HG03460 (cell line): ENCODE results near the gene CDK2AP2.

Experiments used
- ATAC-seq: cut with Tn5 transposase; IDR thresholded peaks from one replicate; pipeline ENCODE4 v1.9.1; 2021; ENCODE audit not compliant: unreplicated experiment

Gene CDK2AP2

DNA sequence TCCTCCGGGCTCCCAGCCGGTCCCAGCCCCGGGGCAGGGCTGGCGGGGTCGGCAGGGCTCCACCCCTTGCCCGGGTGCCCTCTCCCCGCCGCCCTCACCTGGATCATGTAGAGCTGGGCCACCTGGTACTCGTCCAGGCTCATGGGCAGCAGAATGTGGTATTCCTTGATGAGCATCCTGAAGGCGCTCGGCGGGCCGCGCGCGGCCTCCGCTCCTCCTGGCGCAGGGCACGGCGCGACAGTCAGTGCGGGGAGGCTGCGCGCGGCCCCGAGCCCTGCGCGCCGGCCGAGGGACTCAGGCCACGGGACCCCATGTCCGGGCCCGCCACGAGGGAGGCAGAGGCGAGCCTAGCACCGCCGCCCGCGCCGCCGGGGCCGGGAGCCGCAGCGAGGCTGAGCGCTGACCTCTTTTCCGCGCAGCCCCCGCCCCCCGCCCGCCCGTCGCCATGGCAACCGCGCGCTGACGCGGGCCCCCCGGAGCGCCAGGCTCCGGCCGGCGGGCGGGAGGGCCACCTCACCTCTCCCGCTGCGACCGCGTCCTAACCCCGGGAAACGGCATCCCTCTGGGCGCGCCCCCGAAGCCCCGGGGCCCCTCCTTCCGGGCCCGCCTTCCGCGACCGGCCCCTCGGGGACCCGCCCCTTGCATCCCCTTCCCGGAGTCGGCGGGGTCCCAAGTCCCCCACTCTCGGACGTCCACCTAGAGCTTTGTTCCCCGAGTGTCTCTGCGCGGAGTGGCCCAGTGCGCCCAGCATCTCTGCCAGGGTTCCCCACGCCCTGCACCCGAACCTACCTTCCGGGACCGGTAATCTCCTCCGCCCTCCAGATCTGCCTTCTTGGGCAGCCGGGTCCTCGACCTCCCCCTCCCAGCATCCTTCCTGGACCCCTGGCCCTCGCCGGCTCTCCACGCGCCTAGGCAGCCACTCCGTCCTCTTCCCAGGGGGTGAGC lies 3.7 kb downstream of the CDK2AP2 start:
- ATAC-seq, result no peak

DNA sequence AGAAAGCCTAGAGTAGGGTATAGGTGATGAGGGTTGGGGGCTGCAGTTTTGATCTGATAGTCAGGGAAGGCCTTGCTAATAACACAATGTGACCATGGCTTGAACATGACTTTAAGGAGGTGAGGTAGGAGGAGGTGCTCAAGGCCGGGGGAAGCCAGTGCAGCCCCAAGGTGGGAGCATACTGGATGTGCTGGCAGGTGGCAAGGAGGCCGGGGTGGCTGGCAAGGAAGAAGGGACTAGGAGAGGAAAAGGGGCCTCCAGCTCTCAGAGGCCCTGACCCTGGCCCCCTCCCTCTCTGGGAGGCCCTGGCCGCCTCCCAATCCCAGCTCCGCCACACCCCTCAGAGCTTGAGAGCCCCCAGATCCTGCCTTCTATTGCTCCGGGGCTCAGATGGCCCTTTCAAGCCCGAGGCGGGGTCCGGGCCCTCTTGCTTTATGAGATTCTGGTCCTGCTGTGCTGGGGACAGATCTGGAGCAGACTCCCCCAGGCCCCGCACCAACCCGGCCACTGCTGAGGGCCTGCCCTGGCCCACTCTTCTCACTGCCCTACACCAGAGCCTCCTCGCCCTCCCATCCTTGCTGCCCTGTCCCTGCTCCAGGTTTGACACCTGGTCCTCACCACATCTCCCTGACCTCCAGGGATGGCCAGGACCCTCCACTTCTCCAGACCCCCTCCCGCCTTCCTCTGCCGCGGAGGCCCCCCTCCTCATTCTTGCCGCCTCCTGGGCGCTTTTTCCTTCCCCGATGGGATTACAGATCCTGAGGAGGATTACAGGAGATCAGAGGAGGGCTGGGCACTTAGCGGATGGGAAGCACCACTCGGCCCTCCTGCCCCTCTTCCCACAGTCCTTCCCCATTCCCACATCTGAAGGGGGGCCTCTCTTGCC lies 4.6 kb downstream of the CDK2AP2 start:
- ATAC-seq, result no peak

DNA sequence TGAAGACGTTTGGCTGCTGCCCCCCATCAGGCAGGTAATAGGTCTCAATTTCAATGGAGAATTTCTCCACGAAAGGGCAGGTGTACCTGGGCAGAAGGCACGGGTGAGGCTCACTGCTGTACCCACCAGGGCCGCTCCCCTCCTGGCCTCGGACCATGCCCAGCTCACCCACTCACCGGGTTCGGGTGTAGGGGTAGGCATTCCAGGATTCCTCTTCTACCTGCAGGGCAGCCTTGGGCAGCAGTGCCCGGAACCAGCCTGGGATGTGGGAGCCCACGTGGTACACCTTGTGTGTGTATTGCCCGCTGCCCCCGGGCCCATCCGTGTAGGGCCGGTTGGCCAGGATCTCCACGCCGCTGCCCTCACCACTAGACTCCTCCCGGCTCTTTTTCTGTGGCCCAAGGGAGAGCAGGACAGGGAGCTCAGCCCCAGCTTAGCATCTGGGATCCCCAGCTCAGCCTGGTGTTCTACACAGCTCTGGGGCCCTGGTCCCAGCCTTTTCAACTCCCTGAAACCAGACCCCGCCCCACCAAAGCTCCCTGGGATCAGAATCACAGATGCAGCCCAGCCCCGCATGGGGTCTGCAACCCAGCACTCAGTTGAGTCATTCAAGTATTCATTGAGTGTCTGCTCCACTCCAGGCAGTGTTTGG lies 5.5 kb downstream of the CDK2AP2 start:
- no peak for ATAC-seq

DNA sequence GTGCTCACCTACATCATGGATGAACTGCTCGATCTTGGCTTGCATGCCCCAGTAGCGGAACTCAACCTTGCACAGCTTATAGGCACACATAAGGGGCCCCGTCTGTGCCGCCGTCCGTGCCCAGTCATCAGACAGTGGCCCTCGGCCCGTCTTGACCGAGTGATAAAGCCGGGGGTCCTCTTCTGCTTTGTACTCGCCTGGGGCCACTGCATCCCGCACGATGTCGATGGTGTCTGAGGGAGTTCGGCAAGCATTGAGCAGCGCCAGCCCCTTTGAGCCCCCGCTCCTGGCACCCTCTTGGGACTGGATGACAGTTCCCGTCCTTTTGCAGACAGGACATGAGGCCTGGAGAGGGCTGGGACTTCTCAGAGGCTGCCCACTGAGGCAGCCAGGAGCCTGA lies 6.1 kb downstream of the CDK2AP2 start:
- ATAC-seq, result no peak

DNA sequence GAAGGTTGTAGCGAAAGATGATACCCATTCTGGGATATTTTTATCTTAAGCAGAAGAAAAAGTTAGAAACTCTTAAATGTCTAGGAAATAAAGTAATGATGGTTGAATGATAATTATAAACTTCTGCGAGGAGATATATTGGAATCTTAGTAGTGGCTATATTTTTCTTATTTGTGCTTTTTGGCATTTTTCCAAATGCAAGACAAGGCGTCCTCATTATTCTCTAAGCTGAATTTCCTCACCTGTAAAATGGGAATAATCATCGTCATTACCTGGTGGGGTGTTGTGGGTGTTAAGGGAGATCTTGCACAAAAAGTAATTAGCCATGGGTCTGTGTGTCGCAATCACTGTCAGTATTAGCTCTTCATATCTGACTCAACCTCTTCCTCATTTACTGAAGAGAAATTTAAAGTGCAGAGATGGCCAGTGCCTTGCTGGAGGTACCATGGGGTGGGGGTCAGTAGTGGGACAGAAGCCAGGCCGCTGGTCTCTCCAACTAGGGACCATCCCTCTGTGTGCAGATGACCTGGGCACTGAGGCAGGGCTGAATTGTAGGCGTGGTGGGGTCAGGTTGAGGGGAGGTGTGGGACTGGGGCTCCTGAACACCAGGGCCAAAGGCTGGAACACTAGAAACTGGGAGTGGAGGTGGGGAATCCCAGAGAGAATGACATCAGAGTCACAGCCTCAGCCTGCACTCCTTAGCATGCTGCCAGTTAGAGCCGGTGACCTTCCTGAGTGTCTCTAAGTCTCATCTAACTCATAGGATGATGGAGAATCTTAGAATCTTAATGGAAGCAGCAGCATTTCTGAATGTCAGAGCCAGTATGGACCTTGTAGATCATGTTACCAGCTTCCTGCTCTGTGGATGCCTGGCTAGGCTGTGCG lies 6.9 kb downstream of the CDK2AP2 start:
- no peak for ATAC-seq

DNA sequence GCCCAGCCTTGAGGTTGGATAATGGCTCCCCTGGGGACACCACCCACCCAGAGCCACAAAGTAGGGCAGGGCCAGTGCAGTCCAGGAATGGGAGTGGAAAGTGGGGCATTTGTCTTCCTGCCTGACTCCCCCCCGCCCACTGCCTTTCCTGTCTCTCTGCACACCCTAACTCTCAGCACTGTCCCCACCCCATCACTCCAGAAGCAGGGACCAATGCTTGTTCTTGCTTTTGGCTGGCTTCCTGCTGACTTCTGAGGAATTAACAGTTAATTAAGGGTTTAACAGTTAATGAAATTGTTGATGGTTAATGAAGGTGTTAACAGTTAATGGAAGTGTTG lies 7.5 kb downstream of the CDK2AP2 start:
- ATAC-seq, result no peak

DNA sequence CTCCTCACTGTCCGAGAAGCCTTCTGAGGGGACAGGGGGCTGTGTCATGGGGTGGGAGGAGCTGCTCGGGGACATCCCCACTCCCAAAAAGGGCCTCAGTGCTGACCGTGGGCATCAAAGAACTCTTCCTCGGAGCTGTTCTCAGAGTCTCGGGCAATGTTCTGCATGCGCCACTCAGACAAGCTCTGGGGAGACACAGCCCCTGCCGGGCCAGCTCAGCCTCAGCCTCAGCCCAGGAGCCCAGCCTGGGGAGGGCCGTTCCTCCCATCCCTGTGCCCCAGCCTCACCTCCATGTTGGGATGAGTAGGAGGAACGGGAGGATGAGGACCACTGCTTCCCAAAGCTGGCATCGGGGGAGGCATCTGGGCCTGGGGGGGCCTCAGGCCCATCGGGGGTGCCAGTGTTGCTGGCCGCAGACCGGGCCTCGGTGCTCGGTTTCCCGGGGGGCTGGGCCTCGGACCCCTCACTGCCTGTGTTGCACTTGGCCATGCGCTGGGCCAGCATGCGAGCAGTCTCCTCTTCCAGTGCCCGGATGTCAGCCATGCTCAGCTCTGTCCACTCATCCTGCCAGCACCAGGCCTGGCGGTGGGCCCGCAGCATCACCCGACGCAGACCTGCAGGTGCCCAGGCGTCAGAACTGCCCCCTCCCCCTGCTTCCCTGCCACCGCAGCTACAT lies 8.0 kb downstream of the CDK2AP2 start:
- ATAC-seq, result no peak

DNA sequence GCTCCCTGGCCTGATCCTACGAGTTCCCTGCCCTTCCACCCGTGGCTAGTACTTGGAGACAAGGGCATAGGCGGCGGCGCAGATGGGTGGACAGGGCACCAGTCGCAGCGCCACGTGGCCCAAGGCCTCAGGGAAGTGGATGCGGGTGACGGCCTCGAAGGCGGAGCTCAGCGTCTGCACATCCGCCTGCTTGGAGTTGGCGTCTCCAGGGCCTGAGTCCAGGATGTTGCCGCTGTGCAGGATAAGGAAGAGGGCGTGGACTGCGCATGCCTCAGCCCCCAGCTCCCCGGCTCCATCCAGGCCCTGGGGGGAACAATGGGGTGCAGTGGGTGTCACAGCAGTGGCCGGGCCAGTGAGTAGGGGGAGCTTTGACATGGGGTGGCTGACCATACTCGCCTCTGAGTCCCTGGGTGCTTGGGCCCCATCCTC lies 9.4 kb downstream of the CDK2AP2 start:
- no peak for ATAC-seq

DNA sequence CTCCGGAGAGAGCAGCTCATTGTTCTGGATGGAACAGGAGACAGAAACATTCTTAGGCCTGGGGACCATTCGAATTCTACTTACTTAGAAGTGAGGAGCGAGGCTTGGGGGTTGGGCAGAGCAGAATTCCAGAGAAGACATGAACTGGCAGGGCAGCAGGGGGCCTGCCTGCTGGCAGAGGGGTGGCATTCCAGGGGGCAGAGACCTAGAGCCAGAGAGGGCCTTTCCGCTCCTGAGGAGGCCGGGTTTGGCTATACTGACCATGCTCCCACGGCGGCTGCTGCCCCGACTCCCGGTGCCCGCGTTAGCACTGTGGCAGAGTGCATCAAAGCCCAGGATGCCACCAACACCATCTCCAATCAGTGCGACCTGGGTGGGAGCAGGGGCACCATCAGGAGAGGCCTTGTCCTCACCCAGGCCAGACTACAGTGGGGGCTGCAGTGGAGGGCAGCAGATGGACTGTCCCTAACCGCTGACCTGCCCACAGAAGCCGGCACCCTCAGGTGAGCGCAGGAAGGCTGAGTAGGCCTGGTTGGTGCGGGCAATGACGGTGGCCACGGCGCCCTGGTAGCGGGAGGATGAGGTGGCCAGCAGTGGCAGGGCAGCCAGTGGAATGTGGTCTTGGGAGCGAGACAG lies 10.2 kb downstream of the CDK2AP2 start:
- no peak for ATAC-seq

DNA sequence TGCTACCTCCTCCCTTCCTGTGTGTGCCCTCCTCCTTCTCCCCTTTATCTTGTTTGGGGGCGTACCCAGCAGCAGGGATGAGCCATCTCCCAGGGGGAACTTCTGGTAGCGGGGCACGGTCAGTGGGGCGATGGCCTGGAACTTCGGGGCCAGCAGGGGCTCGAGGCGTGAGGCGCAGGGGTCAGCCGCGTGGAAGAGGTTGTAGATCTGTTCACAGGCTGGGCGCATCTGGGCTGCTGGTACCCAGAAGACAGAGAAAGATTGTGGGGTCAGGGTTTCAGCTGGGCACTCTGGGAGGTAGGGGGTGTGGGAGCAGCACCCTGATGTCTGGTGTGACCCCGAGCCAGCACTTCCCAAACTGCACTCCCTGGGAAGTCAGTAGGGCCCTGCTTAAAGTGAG lies 11.8 kb downstream of the CDK2AP2 start:
- no peak for ATAC-seq

DNA sequence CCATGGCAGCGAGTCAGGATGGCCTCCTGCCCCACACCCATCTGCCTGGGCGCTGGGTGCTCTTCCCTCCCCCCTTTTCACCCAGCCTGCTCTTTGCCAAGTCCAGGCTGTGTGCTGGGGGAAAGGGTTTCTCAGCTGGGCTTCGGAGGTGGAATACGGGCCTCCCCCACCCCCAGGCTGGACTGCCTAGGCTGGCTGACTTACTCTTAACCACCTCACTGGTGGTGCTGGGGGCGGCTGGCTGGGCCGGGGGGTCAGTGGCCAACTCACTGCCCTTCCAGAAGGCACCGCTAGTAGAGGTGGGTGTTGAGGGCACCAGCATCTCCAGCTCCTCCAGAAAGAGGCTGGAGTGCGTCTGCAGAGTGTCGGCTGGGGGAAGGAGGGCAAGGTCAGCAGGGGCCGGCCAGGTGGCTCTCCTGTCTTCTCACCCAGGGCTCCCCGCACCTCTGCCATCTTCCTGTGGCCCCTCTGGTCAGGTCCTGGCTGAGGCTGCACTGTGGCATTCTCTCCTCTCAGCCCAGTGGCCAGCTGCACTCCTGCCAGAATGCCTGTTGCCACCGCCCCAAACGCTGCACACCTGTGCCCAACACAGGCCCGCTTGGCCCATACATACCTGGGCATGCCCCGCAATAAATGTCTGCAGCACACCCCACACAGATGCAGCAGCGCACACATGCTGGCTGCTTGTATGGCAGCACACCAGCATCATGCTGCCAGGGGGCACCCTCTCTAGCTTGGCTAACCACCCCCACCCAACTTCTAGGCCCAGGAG lies 12.5 kb downstream of the CDK2AP2 start:
- no peak for ATAC-seq

DNA sequence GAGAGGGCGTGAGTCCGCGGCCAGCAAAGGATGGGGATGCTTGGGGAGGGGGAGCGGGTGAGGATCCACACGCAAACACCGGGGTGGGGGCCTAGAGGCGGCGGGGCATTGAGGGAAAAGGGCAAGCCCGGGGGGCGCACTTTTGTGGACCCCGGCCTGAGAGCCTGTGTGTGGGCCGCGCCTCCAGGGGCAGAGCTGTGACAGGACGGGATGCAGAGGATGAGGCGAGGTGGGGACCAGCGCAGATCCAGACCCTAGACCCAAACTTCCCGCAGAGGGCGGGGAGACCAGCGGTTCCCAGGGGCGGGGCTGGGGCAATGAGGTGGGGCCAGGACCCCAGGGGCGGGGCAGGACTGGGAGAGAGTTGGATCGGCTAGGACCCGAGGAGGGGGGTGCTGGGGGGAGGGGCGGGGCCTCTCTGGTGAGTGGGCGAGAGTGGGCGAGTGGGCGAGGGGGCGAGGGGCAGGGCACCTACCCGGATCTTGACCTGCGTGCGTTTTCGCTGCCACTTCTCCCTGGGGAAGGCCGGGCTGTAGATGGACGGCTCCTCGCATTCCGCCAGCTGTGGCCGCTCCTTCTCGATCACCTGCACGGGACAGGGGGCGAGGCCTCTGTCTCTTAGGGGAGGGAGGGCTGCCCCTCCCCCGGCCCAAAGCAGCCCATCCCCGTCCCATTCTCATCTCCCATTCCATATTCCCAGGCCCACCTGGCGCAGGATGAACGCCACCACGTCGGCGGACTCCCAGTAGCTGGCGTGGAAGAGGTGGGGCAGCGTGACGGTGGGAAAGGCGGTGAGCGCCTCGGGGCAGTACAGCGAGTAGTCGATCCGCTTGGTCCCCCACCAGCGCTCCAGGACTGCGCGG lies 13.4 kb downstream of the CDK2AP2 start:
- no peak for ATAC-seq

DNA sequence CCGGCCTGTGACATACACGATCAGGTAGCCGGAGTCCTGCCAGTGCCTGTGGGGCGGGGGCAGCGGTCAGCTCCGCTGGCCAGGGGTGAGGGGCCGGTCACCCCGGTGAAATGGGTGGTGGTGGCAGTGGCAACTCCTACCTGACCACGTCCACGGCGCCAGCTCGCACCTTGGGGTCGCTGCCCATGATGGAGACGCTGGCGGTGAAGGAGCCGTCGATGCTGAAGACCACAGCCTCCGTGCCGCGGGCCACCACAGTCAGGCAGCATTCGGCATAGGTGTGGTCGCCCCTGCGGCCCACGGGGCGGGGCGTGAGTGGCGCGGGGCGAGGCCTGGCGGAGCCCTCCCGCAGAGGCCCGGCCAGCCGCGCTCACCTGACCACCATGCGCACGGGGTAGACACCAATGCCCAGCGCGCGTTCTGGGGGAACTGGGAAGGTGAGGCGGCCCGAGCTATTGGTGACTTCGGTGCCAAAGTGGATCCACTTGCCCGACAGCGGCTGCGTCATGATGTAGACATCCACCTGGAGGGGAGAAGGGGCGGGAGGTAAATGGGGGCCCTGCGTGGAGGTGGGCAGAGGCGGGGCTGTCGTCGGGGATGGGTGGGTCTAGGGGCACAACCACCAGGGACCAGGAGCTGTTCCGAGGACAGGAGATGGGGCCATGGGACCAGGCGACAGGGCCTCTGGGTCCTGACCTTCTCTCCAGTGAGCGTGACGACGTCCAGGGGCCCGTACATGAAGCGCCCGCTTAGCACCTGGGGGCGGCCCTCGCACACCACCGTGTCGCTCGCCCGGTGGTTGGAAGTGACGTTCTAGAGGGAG lies 14.2 kb downstream of the CDK2AP2 start:
- ATAC-seq, result no peak

DNA sequence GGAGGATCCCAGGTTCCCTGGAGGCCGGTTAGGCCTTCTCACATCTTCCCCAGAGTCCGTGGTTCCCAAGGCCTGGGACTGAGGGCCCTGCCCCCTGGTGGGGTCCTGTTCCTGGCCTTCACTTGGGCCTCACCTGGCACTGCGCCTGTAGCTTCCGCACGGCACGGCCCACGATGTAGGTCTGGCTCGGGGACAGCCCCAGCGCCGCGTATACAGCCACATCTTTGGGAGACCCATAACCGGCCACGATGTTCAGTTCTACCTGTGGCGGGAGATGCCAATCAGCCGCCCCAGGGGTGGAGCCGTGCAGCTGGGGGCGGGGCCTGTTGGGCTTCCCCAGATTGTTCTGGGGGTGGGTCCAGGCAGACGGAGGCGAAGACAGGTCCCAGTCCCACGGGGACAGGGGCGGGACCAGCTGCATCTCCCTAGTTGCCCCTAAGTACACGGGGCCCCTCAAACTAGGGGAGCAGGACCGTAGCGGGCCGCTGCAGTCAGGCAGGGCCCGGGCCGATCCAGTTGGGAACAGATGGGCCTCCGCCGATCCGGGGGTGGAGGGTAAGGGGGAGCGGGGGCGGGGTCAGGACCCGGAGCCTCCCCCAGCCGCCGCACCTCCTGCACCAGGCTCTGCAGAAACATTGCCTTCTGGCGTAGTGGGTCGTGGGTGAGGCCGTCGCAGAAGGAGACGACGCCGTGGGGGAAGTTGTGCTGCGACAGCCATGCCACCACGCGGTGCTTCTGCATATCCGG lies 15.0 kb downstream of the CDK2AP2 start:
- no peak for ATAC-seq

DNA sequence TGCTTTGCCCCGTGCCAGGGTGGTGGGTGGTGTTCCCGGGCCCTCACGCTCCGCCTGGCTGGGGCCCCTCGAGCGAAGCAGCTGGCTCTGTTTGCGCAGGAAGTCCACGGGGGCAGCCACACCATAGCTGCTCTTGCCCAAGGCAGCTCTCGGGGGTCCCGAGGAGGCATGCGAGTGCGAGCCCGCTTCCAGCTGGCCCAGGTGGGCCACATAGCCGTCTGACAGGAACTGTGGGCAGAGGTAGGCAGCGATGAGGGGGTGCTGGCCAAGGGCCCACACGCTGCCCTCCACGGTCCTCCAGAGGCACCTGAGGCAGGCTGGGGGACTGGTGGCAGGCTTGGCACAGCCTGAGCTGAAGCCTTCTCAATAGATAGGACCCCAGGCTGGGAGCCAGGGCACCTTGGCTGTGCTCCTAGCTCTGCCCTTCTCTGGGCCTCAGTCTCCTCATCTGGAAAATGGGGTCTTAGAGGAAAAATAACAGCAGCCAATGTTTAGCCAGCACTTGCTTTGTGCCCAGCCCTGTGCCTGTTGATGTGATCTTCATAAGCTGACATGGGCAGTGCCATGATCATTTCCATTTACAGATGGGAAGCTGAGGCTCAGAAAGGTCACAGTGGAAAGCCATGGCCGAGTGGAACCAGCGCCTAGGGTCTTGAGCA lies 15.8 kb downstream of the CDK2AP2 start:
- no peak for ATAC-seq
